ENCODE data around the gene FBLN7.

DNA sequence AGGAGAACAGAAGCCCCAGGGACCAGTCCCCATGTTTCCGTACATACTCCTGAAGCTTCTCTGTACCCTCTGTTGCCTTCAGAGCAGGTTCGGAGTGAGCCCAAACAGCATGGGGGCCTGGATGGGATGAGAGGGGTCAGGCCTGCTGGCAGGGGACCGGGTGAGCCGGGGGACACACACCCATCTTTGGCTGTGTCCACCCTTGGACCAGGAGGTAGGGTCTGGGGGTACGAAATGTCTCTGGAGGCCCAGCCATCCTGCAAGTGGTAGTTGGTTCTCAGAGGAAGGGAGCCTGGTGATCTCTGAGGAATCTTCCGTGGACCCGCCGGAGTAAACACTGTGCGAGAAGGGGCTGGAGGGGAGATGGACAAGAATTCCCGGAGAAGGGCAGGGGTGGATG lies 15.3 kb downstream of the FBLN7 start:
- TF ChIP-seq, protein P1, sequence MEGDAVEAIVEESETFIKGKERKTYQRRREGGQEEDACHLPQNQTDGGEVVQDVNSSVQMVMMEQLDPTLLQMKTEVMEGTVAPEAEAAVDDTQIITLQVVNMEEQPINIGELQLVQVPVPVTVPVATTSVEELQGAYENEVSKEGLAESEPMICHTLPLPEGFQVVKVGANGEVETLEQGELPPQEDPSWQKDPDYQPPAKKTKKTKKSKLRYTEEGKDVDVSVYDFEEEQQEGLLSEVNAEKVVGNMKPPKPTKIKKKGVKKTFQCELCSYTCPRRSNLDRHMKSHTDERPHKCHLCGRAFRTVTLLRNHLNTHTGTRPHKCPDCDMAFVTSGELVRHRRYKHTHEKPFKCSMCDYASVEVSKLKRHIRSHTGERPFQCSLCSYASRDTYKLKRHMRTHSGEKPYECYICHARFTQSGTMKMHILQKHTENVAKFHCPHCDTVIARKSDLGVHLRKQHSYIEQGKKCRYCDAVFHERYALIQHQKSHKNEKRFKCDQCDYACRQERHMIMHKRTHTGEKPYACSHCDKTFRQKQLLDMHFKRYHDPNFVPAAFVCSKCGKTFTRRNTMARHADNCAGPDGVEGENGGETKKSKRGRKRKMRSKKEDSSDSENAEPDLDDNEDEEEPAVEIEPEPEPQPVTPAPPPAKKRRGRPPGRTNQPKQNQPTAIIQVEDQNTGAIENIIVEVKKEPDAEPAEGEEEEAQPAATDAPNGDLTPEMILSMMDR (IDR thresholded peaks at IDR 0.05; ENCODE audit: insufficient read depth, low read depth, low read length): no peak
- no peak for TF ChIP-seq EZH2 (IDR thresholded peaks at IDR 0.05; ENCODE audit: insufficient read depth, low read length)

Data from astrocyte (in vitro differentiated cells and primary cell).